Adrenal gland (tissue), 12 donors: ENCODE measurements around the gene RASA3. TPM values are rescaled to one million over a fixed set of nuclear protein-coding genes. Genes with fewer than 3 reads are reported as not detected.
"Not testable (repeated sequence)": the region's sequence is repeated elsewhere in the genome, so short reads cannot be mapped to it uniquely, and the experiment has no call there.

ENCODE experiments used
- DNase-seq, 7 donors: peaks; one replicate each; pipeline ENCODE4 v3.0.0-alpha.2; 2019 to 2020
- H3K27ac ChIP-seq, 5 donors: fragments of 200-600 bp; sonication (generic) in 4 of 5; 1 replicate in 3 of 5; 2 replicates in 2 of 5; pipeline versions ENCODE4 v1.5.1 to v1.8.0; 2016 to 2020; ENCODE audit warnings: mild to moderate bottlenecking in 1 of 5
- H3K27me3 ChIP-seq: fragments of 200-600 bp; 2 replicates; pipeline ENCODE4 v1.8.0; 2021
- H3K36me3 ChIP-seq, 2 donors: fragments of 200-600 bp; replicated peaks in 1 of 2; 1 replicate in 1 of 2; 2 replicates in 1 of 2; pipeline versions ENCODE4 v1.5.1 to v1.8.0; 2018 to 2022
- H3K4me1 ChIP-seq, 2 donors: fragments of 200-600 bp; replicated peaks in 1 of 2; 1 replicate in 1 of 2; 2 replicates in 1 of 2; pipeline versions ENCODE4 v1.5.1 to v1.8.0; 2018 to 2021
- H3K4me3 ChIP-seq, 4 donors: fragments of 200-600 bp; sonication (generic) in 3 of 4; one replicate each; pipeline ENCODE4 v1.5.1; 2016 to 2018
- H3K9me3 ChIP-seq, 3 donors: fragments of 200-600 bp; sonication (generic) in 1 of 3; replicated peaks in 1 of 3; 1 replicate in 2 of 3; 2 replicates in 1 of 3; pipeline versions ENCODE4 v1.5.1 to v1.8.0; 2016 to 2021
- POLR2A ChIP-seq, 2 donors: fragments of 450-650 bp; IDR thresholded peaks; one replicate each; pipeline ENCODE4 v1.6.1; 2017; ENCODE audit warnings: antibody characterized with exemption in 2 of 2, mild to moderate bottlenecking in 2 of 2, moderate library complexity in 1 of 2
- WGBS, 4 donors: extraction: QIAGEN DNeasy Blood & Tissue Kit in 2 of 4; methylation state at CpG; one replicate each; pipeline versions ENCODE4 v1.1.5 to v1.1.7; 2013 to 2017; 5-methylcytosine and 5-hydroxymethylcytosine counted together
- intact Hi-C, 2 donors: fragments of 100-400 bp; cut with DNase I; formaldehyde crosslinking; loops; one replicate each; pipeline versions ENCODE4 v1.14.1 to v1.15.0; 2022 to 2023
- polyA plus RNA-seq, 3 donors: library from polyadenylated mRNA; stranded (reverse); fragments of 200-250 nt in 2 of 3; fragments of 350-450 nt in 1 of 3; fragmentation: Illumina TruSeq in 1 of 3; extraction: RNeasy Lipid Tissue Mini Kit (QIAGEN cat#74804) in 1 of 3; gene quantifications; one replicate each; pipeline ENCODE4 v1.2.3, GENCODE V29; 2013 to 2014
- total RNA-seq, 9 donors: library from RNA; depleted of rRNA in 4 of 9; stranded (reverse); fragments of >200 nt in 4 of 9; fragments of 120-200 nt in 1 of 9; fragmentation: NEBNext Ultra II Directional in 1 of 9; extraction: Animal tissue kit (Norgen Biotek cat#: 25700) in 1 of 9; gene quantifications; one replicate each; pipeline versions ENCODE4 v1.1.0 to v1.2.4, GENCODE V29; 2013 to 2023
- TF ChIP-seq, protein P1 (sequence below), 6 experiments: fragments of 450-650 bp in 4 of 6; fragments of 200-600 bp in 2 of 6; sonication (generic) in 1 of 6; IDR thresholded peaks; 1 replicate in 5 of 6; 2 replicates in 1 of 6; pipeline versions ENCODE4 v1.5.1 to v1.8.0; 2016 to 2021; ENCODE audit warnings: antibody characterized with exemption in 6 of 6, mild to moderate bottlenecking in 2 of 6, moderate library complexity in 1 of 6
- donor health status: healthy with polysubstance abuse.
- donor health status: Bipolar disorder and iron deficiency.
- donor health status: DM: yes; HTN: yes; CAD: no.
- donor health status: DM: no; HTN: no; CAD: no.
- donor health status: DM: no; HTN: no; CAD: no.
- donor health status: DM: yes; HTN: yes; CAD: no.

RASA3 gene
- total and polyA plus RNA-seq, 12 donors, result 2.2 to 11.7 (median 7.3) TPM

- intact Hi-C loops, result no loop called here
- 87 to 97% (median 94%) methylated on average over 4 to 9 of the region's 9 CpGs for WGBS, 4 donors
- H3K4me3 ChIP-seq, result no peak overlapping the region
- H3K9me3 ChIP-seq, result no peaks in the 10 kb centered on the region
- H3K4me1 ChIP-seq, result no peaks in the 10 kb centered on the region
- H3K27ac ChIP-seq, result no peak overlapping the region
- no peaks in the 10 kb centered on the region for H3K27me3 ChIP-seq
- DNase-seq, result no peak
- TF ChIP-seq, protein P1, sequence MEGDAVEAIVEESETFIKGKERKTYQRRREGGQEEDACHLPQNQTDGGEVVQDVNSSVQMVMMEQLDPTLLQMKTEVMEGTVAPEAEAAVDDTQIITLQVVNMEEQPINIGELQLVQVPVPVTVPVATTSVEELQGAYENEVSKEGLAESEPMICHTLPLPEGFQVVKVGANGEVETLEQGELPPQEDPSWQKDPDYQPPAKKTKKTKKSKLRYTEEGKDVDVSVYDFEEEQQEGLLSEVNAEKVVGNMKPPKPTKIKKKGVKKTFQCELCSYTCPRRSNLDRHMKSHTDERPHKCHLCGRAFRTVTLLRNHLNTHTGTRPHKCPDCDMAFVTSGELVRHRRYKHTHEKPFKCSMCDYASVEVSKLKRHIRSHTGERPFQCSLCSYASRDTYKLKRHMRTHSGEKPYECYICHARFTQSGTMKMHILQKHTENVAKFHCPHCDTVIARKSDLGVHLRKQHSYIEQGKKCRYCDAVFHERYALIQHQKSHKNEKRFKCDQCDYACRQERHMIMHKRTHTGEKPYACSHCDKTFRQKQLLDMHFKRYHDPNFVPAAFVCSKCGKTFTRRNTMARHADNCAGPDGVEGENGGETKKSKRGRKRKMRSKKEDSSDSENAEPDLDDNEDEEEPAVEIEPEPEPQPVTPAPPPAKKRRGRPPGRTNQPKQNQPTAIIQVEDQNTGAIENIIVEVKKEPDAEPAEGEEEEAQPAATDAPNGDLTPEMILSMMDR (IDR thresholded peaks at IDR 0.05), result no peak
- no peak for TF ChIP-seq POLR2A (IDR thresholded peaks at IDR 0.05)
- H3K36me3 ChIP-seq, result peaks cover 0 to 15% of the 10 kb centered on the region in 2 donors
Observed at GRCh38 chr13:113990321-113990837, 142.0 kb downstream of the RASA3 start.

DNA sequence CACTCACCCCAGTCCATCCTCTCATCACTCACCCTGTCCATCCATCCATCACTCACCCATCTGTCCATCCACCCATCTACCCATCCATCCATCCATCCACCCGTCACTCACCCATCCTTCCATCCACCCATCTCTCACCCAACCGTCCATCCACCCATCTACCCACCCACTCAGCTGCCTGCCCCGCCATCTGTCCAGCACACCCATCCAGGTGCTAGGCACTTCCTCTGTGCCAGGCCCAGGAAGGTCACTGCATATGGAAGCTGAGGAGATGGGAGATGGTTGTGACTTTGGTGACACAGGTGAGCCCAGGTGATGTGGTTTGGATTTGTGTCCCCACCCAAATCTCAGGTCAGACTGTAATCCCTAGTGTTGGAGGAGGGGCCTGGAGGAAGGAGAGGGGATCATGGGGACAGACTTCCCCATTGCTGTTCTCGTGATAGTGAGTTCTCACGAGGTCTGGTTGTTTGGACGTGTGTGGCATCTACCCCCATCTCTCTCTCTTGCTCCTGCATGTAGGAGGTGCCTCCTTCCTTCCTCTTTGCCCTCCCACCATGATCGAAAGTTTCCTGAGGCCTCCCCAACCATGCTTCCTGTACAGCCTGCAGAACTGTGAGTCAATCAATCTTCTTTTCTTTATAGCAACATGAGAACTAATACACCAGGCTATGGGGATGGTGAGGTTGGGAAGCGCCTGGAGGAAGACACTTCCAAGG, 142.7 kb downstream of the RASA3 start:
- TF ChIP-seq, protein P1 (IDR thresholded peaks at IDR 0.05), result no peak
- TF ChIP-seq POLR2A (IDR thresholded peaks at IDR 0.05), result no peak
- Histone ChIP-seq H3K36me3 (peaks cover 0 to 15% of the 10 kb centered on the region in 2 donors), H3K9me3 (no peaks in the 10 kb centered on the region), H3K4me1 (no peaks in the 10 kb centered on the region), H3K27me3 (no peaks in the 10 kb centered on the region), H3K27ac (no peak overlapping the region), H3K4me3 (no peak overlapping the region)
- DNase-seq, result no peak
- 83 to 90% (median 85%) methylated on average over 6 to 8 of the region's 8 CpGs for WGBS, 4 donors
- intact Hi-C loops, result no loop called here

DNA sequence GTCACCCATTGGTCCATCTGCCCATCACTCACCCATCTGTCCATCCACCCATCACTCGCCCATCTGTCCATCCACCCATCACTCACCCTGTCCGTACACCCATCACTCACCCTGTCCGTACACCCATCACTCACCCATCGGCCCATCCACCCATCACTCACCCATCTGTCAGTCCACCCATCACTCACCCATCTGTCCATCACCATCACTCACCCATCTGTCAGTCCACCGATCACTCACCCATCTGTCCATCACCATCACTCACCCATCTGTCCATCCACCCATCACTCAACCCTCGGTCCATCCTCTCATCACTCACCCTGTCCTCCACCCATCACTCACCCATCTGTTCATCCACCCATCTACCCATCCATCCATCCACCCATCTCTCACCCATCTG, 143.6 kb downstream of the RASA3 start:
- WGBS, 4 donors, result 87 to 99% (median 91%) methylated on average over 6 of the region's 6 CpGs
- not testable (repeated sequence) for H3K27me3 ChIP-seq

DNA sequence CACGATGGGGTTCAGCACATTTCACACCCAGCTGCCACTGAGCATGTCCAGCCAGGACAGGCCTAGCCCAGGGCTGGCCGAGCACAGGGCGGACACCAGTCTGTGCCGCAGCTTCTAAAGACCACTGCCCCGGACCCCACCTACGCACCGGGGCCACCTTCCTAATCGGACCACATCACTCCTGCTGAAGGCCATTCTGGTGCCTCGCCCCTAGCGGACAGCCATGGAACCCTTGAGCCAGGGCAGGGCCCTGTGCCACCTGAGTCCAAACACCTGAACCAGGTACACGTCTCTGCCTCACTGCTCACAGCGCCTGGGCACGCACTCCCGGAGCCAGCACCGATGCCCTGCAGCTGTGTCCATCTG, 150.1 kb downstream of the RASA3 start:
- peak in 1 of 7 donors; percentile 8 for DNase-seq

More for the DNA sequence above, 143.6 kb downstream of the RASA3 start:
- H3K4me1 ChIP-seq, H3K9me3 ChIP-seq, H3K4me3 ChIP-seq, H3K27ac ChIP-seq, DNase-seq, intact Hi-C loops: not testable (repeated sequence)
- peaks cover 0 to 15% of the 10 kb centered on the region in 2 donors for H3K36me3 ChIP-seq

More for the DNA sequence above, 150.1 kb downstream of the RASA3 start:
- intact Hi-C loops, result no loop called here
- Histone ChIP-seq H3K9me3 (no peaks in the 10 kb centered on the region), H3K4me1 (no peaks in the 10 kb centered on the region), H3K4me3 (no peak overlapping the region), H3K36me3 (peaks cover 0 to 7% of the 10 kb centered on the region in 2 donors), H3K27me3 (no peaks in the 10 kb centered on the region), H3K27ac (no peak overlapping the region)
- WGBS, 4 donors, result 93 to 96% (median 95%) methylated on average over 4 to 15 of the region's 15 CpGs
- TF ChIP-seq, protein P1 (IDR thresholded peaks at IDR 0.05), result no peak
- TF ChIP-seq POLR2A (IDR thresholded peaks at IDR 0.05), result no peak
